Measurements from ENCODE around the gene ATP11A.

- TF ChIP-seq, protein P1, sequence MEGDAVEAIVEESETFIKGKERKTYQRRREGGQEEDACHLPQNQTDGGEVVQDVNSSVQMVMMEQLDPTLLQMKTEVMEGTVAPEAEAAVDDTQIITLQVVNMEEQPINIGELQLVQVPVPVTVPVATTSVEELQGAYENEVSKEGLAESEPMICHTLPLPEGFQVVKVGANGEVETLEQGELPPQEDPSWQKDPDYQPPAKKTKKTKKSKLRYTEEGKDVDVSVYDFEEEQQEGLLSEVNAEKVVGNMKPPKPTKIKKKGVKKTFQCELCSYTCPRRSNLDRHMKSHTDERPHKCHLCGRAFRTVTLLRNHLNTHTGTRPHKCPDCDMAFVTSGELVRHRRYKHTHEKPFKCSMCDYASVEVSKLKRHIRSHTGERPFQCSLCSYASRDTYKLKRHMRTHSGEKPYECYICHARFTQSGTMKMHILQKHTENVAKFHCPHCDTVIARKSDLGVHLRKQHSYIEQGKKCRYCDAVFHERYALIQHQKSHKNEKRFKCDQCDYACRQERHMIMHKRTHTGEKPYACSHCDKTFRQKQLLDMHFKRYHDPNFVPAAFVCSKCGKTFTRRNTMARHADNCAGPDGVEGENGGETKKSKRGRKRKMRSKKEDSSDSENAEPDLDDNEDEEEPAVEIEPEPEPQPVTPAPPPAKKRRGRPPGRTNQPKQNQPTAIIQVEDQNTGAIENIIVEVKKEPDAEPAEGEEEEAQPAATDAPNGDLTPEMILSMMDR (IDR thresholded peaks at IDR 0.05; ENCODE audit: low read length): no peak
- TF ChIP-seq EZH2phosphoT487 (IDR thresholded peaks at IDR 0.05; ENCODE audit: low read length) (no peak), EZH2 (optimal IDR thresholded peaks at IDR 0.05; ENCODE audit: low read depth, low read length) (no peak)
These were observed 65.5 kb downstream of the ATP11A start for GRCh38 chr13:112755331-112755730.
